Vagina (tissue), 2 donors: ENCODE measurements around the gene RPIA.

Experiments
- CTCF ChIP-seq, 3 experiments: fragments of 450-650 bp in 2 of 3; fragments of 200-600 bp in 1 of 3; sonication (generic) in 1 of 3; IDR thresholded peaks; one replicate each; pipeline ENCODE4 v1.5.1; 2017 to 2019; ENCODE audit warnings: antibody characterized with exemption in 3 of 3, mild to moderate bottlenecking in 2 of 3, moderate library complexity in 2 of 3
- POLR2AphosphoS5 ChIP-seq, 2 donors: sonication (generic); formaldehyde crosslinking; IDR thresholded peaks; one replicate each; pipeline ENCODE4 v1.9.0; 2017; ENCODE audit warnings: antibody characterized with exemption in 2 of 2, mild to moderate bottlenecking in 2 of 2, low read depth in 1 of 2; ENCODE audit not compliant: insufficient read depth in 1 of 2

- TF ChIP-seq POLR2AphosphoS5 (IDR thresholded peaks at IDR 0.05; ENCODE audit: insufficient read depth in 1 of 2, low read depth in 1 of 2): no peak
- TF ChIP-seq CTCF (IDR thresholded peaks at IDR 0.05): no peak
Observed at GRCh38 chr2:88667219-88667618, 24.3 kb upstream of the RPIA start.
